Measurements from ENCODE around the gene PRR29.

GRCh38 chr17:64002658-64003525, 4.7 kb downstream of the PRR29 start:
- TF ChIP-seq POLR2AphosphoS5 (IDR thresholded peaks at IDR 0.05) (no peak), CTCF (IDR thresholded peaks at IDR 0.05) (no peak)

All from prostate gland (tissue), 2 donors.